Upper lobe of left lung (tissue), 6 donors: ENCODE results near the gene SBF1. TPM values are rescaled to one million over a fixed set of nuclear protein-coding genes. Genes with fewer than 3 reads are reported as not detected.

Experiments
- ATAC-seq, 2 donors: fragments of 200-7000 bp; cut with Tn5 transposase; one replicate each; pipeline ENCODE4 v1.9.1; 2022; ENCODE audit warnings: mild to moderate bottlenecking in 2 of 2, moderate library complexity in 2 of 2; ENCODE audit not compliant: low FRiP score in 2 of 2
- DNase-seq, 2 donors: peaks; one replicate each; pipeline ENCODE4 v3.0.0-alpha.2; 2019 to 2020
- H3K27ac ChIP-seq, 4 donors: fragments of 200-600 bp; sonication (generic); one replicate each; pipeline ENCODE4 v1.5.1; 2016 to 2019
- H3K27me3 ChIP-seq, 4 donors: fragments of 200-600 bp; sonication (generic); one replicate each; pipeline ENCODE4 v1.5.1; 2017 to 2019
- H3K36me3 ChIP-seq, 4 donors: fragments of 200-600 bp; sonication (generic); one replicate each; pipeline ENCODE4 v1.5.1; 2016 to 2019
- H3K4me1 ChIP-seq, 4 donors: fragments of 200-600 bp; sonication (generic); one replicate each; pipeline ENCODE4 v1.5.1; 2018 to 2019
- H3K4me3 ChIP-seq, 4 donors: fragments of 200-600 bp; sonication (generic); one replicate each; pipeline ENCODE4 v1.5.1; 2017 to 2019; ENCODE audit warnings: mild to moderate bottlenecking in 2 of 4, moderate library complexity in 1 of 4
- H3K9me3 ChIP-seq, 4 donors: fragments of 200-600 bp; sonication (generic); one replicate each; pipeline ENCODE4 v1.5.1; 2018 to 2019
- EP300 ChIP-seq, 4 donors: sonication (generic); formaldehyde crosslinking; IDR thresholded peaks; one replicate each; pipeline ENCODE4 v1.5.1; 2017; ENCODE audit warnings: antibody characterized with exemption in 4 of 4, control low read depth in 2 of 4
- POLR2A ChIP-seq, 4 donors: fragments of 450-650 bp; IDR thresholded peaks; one replicate each; pipeline ENCODE4 v1.5.1; 2016 to 2017; ENCODE audit warnings: antibody characterized with exemption in 4 of 4, mild to moderate bottlenecking in 2 of 4
- POLR2AphosphoS5 ChIP-seq, 2 donors: sonication (generic); formaldehyde crosslinking; IDR thresholded peaks; one replicate each; pipeline ENCODE4 v1.5.1; 2017; ENCODE audit warnings: antibody characterized with exemption in 2 of 2
- WGBS, 2 donors: methylation state at CpG; one replicate each; pipeline ENCODE4 v1.1.5; 2017 to 2018; 5-methylcytosine and 5-hydroxymethylcytosine counted together
- total RNA-seq, 6 donors: library from RNA; depleted of rRNA in 4 of 6; stranded (reverse); fragments of >200 nt in 4 of 6; gene quantifications; one replicate each; pipeline versions ENCODE4 v1.1.0 to v1.2.1, GENCODE V29; 2016 to 2021
- TF ChIP-seq, protein P1 (sequence below), 6 experiments: fragments of 450-650 bp in 4 of 6; fragments of 200-600 bp in 2 of 6; sonication (generic) in 2 of 6; IDR thresholded peaks; one replicate each; pipeline ENCODE4 v1.5.1; 2016 to 2019; ENCODE audit warnings: antibody characterized with exemption in 6 of 6
- donor health status: DM: no; HTN: no; CAD: no; lungs with moderate emphysema.
- donor health status: DM: no; HTN: yes; CAD: no; lungs with severe emphysema.

SBF1 gene
- total RNA-seq, 6 donors from 2014 or later: 44.6 to 117 (median 75.7) TPM

GRCh38 chr22:50503475-50504145, 28.8 kb upstream of the SBF1 start:
- Histone ChIP-seq H3K4me3 (no peak overlapping the region), H3K4me1 (peaks cover 12 to 26% (median 16%) of the 10 kb centered on the region in 4 donors), H3K27me3 (no peaks in the 10 kb centered on the region), H3K27ac (no peak overlapping the region), H3K36me3 (peaks cover 15 to 36% (median 33%) of the 10 kb centered on the region in 4 donors), H3K9me3 (no peaks in the 10 kb centered on the region)
- no peak for DNase-seq
- ATAC-seq: no peak
- 93 to 96% methylated on average over 13 to 19 of the region's 26 CpGs for WGBS, 2 donors
- TF ChIP-seq POLR2A (IDR thresholded peaks at IDR 0.05) (no peak), POLR2AphosphoS5 (IDR thresholded peaks at IDR 0.05) (no peak), EP300 (IDR thresholded peaks at IDR 0.05) (no peak)
- TF ChIP-seq, protein P1, sequence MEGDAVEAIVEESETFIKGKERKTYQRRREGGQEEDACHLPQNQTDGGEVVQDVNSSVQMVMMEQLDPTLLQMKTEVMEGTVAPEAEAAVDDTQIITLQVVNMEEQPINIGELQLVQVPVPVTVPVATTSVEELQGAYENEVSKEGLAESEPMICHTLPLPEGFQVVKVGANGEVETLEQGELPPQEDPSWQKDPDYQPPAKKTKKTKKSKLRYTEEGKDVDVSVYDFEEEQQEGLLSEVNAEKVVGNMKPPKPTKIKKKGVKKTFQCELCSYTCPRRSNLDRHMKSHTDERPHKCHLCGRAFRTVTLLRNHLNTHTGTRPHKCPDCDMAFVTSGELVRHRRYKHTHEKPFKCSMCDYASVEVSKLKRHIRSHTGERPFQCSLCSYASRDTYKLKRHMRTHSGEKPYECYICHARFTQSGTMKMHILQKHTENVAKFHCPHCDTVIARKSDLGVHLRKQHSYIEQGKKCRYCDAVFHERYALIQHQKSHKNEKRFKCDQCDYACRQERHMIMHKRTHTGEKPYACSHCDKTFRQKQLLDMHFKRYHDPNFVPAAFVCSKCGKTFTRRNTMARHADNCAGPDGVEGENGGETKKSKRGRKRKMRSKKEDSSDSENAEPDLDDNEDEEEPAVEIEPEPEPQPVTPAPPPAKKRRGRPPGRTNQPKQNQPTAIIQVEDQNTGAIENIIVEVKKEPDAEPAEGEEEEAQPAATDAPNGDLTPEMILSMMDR (IDR thresholded peaks at IDR 0.05): no peak

- 86 to 87% methylated on average over 16 to 24 of the region's 24 CpGs for WGBS, 2 donors
- DNase-seq (peak in 1 of 2 donors; percentile 48), ATAC-seq (no peak)
- TF ChIP-seq EP300 (IDR thresholded peaks at IDR 0.05) (no peak), POLR2AphosphoS5 (IDR thresholded peaks at IDR 0.05) (no peak), POLR2A (IDR thresholded peaks at IDR 0.05) (no peak)
- TF ChIP-seq, protein P1 (IDR thresholded peaks at IDR 0.05): no peak
- peaks cover 14 to 31% (median 17%) of the 10 kb centered on the region in 4 donors for H3K4me1 ChIP-seq
- H3K36me3 ChIP-seq: peaks cover 15 to 36% (median 33%) of the 10 kb centered on the region in 4 donors
- H3K27me3 ChIP-seq: no peaks in the 10 kb centered on the region
- no peaks in the 10 kb centered on the region for H3K9me3 ChIP-seq
- H3K4me3 ChIP-seq: no peak overlapping the region
- H3K27ac ChIP-seq: no peak overlapping the region
These were observed 28.0 kb upstream of the SBF1 start for GRCh38 chr22:50502628-50503474.

DNA sequence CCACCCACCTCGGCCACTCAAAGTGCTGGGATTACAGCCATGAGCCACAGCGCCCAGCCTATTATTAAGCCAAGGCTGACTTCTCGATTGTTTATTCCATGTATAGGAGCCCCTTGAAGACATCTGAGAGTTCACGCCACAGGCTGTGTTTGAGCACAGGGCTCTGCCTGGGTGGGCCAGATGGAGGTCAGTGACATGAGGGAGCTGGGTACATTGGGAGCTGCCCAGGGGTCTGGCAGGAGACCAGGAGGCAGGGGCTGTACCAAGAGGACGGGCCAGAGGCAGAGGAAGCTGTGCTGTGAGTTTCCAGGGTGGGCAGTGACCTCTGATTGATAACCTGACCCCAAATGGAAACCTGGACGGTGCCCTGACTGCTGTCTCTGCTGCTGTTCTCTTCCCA, 27.3 kb upstream of the SBF1 start:
- DNase-seq: no peak
- ATAC-seq: no peak
- no peaks in the 10 kb centered on the region for H3K9me3 ChIP-seq
- TF ChIP-seq, protein P1 (IDR thresholded peaks at IDR 0.05): no peak
- peaks cover 15 to 36% (median 33%) of the 10 kb centered on the region in 4 donors for H3K36me3 ChIP-seq
- 83 to 88% methylated on average over 4 to 6 of the region's 6 CpGs for WGBS, 2 donors
- H3K27me3 ChIP-seq: no peaks in the 10 kb centered on the region
- H3K4me3 ChIP-seq: no peak overlapping the region
- H3K27ac ChIP-seq: no peak overlapping the region
- H3K4me1 ChIP-seq: peaks cover 14 to 29% (median 17%) of the 10 kb centered on the region in 4 donors

DNA sequence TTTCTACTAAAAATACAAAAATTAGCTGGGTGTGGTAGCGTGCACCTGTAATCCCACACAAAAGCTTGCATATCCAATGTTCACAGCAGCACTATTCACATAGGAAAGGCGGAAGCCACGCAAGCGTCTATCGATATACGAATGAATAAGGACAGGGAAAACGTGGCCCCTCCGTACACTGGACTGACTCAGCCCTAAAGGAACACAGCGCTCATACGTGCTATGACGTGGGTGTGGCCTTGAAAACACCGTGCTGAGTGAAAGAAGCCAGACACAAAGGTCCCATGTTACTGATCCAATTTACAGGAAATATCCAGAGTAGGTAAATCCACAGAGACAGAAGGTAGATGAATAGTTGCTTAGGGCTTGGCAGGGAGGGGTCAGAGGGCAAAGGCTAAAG, 25.6 kb upstream of the SBF1 start:
- H3K27ac ChIP-seq: no peak overlapping the region
- no peak overlapping the region for H3K4me3 ChIP-seq
- no peaks in the 10 kb centered on the region for H3K27me3 ChIP-seq
- peaks cover 15 to 29% (median 27%) of the 10 kb centered on the region in 4 donors for H3K36me3 ChIP-seq
- no peaks in the 10 kb centered on the region for H3K9me3 ChIP-seq
- DNase-seq (no peak), ATAC-seq (no peak)
- H3K4me1 ChIP-seq: peaks cover 3 to 13% (median 5%) of the 10 kb centered on the region in 4 donors
- TF ChIP-seq POLR2A (IDR thresholded peaks at IDR 0.05) (no peak), POLR2AphosphoS5 (IDR thresholded peaks at IDR 0.05) (no peak)
- TF ChIP-seq, protein P1 (IDR thresholded peaks at IDR 0.05): no peak
- WGBS, 2 donors: 89 to 95% methylated on average over 12 of the region's 12 CpGs
